ENCODE data around the gene C1QTNF1. TPM values are rescaled to one million over a fixed set of nuclear protein-coding genes. Genes with fewer than 3 reads are reported as not detected.

The C1QTNF1 gene
- total and polyA plus RNA-seq, 9 of the 15 experiments (the other 6 are each of a cell fraction or from before 2014, with no cell fraction given): 0.09 TPM; not detected in 8

DNA sequence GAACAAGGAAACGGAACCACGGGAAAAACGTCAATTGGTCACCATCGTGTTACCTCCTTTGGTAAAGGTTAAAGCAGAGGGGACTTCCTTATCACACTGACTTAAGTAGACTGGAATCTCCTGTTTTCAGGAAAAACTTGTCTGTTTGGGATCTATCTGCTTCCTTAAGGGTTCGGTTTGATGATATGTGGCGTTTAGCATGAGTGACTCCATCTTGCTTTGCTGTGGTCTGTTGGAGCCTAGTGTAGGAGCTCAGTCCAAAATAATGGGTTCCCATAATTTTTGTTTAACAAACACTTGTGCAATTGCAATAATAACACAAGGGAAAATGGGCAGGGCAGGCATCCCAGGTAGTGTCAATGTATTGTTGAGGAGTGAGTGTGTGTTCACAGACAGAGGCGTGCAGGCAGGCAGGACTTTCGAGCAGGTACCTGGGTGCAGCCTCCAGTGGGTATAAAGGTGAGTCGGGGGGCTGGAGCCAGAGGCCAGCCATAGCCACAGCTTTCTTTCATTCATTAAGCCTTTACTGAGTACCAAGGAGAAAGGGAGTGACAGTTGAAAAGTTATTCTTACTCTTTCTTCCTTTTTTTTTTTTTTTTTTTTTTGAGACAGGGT, 46.4 kb downstream of the C1QTNF1 start (continued):
- TF ChIP-seq ZBTB33 (CRISPR knock-in tag; IDR thresholded peaks at IDR 0.05) (no peak), ID3 (CRISPR knock-in tag; IDR thresholded peaks at IDR 0.05) (no peak), ID3 (tag; IDR thresholded peaks at IDR 0.05) (peak; percentile 76; the same call in 1 of the 2 replicates), PTRF (tag; IDR thresholded peaks at IDR 0.05) (peak; percentile 45; the same call in 1 of the 2 replicates), SRSF7 (optimal IDR thresholded peaks at IDR 0.05; ENCODE audit: low read depth, low read length) (no peak), DDX20 (tag; IDR thresholded peaks at IDR 0.05; ENCODE audit: low read depth) (0 out of 2 replicates have a peak, but pooled peaks have one; percentile 57), ASH1L (IDR thresholded peaks at IDR 0.05; ENCODE audit: borderline replicate concordance, low read depth, partially characterized antibody) (no peak), TCF3 (CRISPR knock-in tag; IDR thresholded peaks at IDR 0.05) (no peak), ZNF764 (CRISPR knock-in tag; IDR thresholded peaks at IDR 0.05; ENCODE audit: low read depth) (no peak), SP2 (IDR thresholded peaks at IDR 0.05; ENCODE audit: extremely low read depth, low read depth, low read length, poor library complexity, severe bottlenecking) (no peak), ZNF75A (CRISPR knock-in tag; IDR thresholded peaks at IDR 0.05) (no peak), ZNF384 (IDR thresholded peaks at IDR 0.05; ENCODE audit: low read depth, low read length) (no peak), ARHGAP35 (IDR thresholded peaks at IDR 0.05; ENCODE audit: partially characterized antibody) (no peak), NR4A1 (CRISPR knock-in tag; IDR thresholded peaks at IDR 0.05) (no peak), NR4A1 (tag; IDR thresholded peaks at IDR 0.05) (peak; percentile 58; the same call in 1 of the 2 replicates), SMAD2 (IDR thresholded peaks at IDR 0.05; ENCODE audit: low read depth, low read length) (no peak), MEF2D (tag; conservative IDR thresholded peaks at IDR 0.05; ENCODE audit: low read depth) (0 out of 2 replicates have a peak, but pooled peaks have one; percentile 48), ELF2 (CRISPR knock-in tag; IDR thresholded peaks at IDR 0.05) (no peak), ZNF766 (CRISPR knock-in tag; conservative IDR thresholded peaks at IDR 0.05) (0 out of 2 replicates have a peak, but pooled peaks have one; percentile 32)
- TF ChIP-seq, protein P1, sequence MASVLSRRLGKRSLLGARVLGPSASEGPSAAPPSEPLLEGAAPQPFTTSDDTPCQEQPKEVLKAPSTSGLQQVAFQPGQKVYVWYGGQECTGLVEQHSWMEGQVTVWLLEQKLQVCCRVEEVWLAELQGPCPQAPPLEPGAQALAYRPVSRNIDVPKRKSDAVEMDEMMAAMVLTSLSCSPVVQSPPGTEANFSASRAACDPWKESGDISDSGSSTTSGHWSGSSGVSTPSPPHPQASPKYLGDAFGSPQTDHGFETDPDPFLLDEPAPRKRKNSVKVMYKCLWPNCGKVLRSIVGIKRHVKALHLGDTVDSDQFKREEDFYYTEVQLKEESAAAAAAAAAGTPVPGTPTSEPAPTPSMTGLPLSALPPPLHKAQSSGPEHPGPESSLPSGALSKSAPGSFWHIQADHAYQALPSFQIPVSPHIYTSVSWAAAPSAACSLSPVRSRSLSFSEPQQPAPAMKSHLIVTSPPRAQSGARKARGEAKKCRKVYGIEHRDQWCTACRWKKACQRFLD (CRISPR knock-in tag; IDR thresholded peaks at IDR 0.05): 0 out of 2 replicates have a peak, but pooled peaks have one; percentile 48
- TF ChIP-seq, protein P2, sequence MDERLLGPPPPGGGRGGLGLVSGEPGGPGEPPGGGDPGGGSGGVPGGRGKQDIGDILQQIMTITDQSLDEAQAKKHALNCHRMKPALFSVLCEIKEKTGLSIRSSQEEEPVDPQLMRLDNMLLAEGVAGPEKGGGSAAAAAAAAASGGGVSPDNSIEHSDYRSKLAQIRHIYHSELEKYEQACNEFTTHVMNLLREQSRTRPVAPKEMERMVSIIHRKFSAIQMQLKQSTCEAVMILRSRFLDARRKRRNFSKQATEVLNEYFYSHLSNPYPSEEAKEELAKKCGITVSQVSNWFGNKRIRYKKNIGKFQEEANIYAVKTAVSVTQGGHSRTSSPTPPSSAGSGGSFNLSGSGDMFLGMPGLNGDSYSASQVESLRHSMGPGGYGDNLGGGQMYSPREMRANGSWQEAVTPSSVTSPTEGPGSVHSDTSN (CRISPR knock-in tag; IDR thresholded peaks at IDR 0.05; ENCODE audit: low read depth): no peak
- TF ChIP-seq, protein P2 (tag; conservative IDR thresholded peaks at IDR 0.05; ENCODE audit: low read depth): no peak

Measured in K562 (cell line).